ENCODE data around the gene MYBPC3.

Gene MYBPC3

DNA sequence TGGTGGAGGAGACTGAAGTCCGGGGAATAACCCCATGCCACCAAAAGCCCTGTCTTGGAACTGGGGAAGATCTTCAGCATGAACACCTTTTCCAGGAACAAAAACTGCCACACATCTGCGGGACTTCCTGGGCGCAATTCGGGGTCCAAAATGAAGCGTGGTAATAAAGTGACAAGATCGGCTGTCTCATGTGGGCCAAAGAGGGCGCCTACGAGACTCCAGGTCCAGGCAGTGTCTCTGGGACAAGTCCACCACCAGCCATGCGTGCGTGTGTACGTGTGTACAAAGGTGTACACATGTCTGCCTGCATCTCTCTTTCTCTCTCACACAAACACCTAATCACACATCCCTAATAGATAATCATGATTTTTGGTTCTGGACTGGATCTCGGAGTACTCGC is 8.9 kb upstream of the MYBPC3 start:
- H3K9me3 Mint-ChIP-seq = no peaks in the 10 kb centered on the region
- H3K27me3 Mint-ChIP-seq (ENCODE audit: low read depth, poor library complexity) = peaks cover 4% of the 10 kb centered on the region
- H3K27ac Mint-ChIP-seq = peak overlapping the region; percentile 31
- no peaks in the 10 kb centered on the region for H3K36me3 Mint-ChIP-seq (ENCODE audit: low read depth)
- H3K4me1 Mint-ChIP-seq = peaks cover 6% of the 10 kb centered on the region
- H3K4me3 Mint-ChIP-seq = no peak overlapping the region
- TF ChIP-seq, protein P1, sequence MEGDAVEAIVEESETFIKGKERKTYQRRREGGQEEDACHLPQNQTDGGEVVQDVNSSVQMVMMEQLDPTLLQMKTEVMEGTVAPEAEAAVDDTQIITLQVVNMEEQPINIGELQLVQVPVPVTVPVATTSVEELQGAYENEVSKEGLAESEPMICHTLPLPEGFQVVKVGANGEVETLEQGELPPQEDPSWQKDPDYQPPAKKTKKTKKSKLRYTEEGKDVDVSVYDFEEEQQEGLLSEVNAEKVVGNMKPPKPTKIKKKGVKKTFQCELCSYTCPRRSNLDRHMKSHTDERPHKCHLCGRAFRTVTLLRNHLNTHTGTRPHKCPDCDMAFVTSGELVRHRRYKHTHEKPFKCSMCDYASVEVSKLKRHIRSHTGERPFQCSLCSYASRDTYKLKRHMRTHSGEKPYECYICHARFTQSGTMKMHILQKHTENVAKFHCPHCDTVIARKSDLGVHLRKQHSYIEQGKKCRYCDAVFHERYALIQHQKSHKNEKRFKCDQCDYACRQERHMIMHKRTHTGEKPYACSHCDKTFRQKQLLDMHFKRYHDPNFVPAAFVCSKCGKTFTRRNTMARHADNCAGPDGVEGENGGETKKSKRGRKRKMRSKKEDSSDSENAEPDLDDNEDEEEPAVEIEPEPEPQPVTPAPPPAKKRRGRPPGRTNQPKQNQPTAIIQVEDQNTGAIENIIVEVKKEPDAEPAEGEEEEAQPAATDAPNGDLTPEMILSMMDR (IDR thresholded peaks at IDR 0.05) = no peak
- DNase-seq = no peak

DNA sequence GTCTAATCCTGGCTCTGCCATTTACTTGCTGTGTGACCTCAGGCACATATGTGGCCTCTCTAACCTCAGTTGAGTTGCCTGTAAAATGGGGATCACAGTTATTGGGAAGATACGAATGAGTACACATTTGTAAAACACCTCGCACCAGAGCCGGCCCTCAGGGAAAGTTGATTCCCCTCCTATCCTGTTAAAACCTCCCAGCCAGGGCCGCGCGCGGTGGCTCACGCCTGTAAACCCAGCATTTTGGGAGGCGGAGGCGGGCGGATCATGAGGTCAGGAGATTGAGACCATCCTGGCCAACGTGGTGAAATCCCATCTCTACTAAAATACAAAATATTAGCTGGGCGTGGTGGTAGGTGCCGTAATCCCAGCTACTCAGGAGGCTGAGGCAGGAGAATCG is 7.8 kb upstream of the MYBPC3 start:
- DNase-seq = no peak
- Mint-ChIP-seq H3K9me3 (no peaks in the 10 kb centered on the region), H3K27me3 (ENCODE audit: low read depth, poor library complexity) (no peaks in the 10 kb centered on the region), H3K36me3 (ENCODE audit: low read depth) (no peaks in the 10 kb centered on the region), H3K27ac (no peak overlapping the region), H3K4me1 (peaks cover 6% of the 10 kb centered on the region), H3K4me3 (no peak overlapping the region)
- TF ChIP-seq, protein P1 (IDR thresholded peaks at IDR 0.05) = no peak

DNA sequence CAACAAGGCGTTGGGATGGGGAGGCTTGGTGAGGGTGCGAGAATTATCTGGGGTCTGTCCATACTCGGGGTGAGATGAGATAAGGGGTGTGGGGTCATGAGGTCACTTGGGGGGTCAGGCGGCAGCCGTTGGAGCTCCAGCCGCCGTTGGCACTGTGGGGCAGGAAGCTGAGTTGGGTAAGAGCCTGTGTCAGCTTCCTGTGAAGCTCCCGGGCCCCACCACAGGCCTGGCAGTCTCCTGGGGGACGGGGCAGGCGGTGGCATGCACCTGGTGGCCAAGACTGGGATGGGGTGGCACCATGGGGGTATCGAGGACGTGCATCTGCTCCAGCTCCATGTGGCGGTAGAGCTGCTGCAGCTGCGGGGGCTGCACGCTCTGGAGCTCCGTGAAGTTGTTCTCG is 7.1 kb upstream of the MYBPC3 start:
- H3K36me3 Mint-ChIP-seq (ENCODE audit: low read depth) = no peaks in the 10 kb centered on the region
- peaks cover 8% of the 10 kb centered on the region for H3K4me1 Mint-ChIP-seq
- no peak for DNase-seq
- no peak overlapping the region for H3K4me3 Mint-ChIP-seq
- no peak overlapping the region for H3K27ac Mint-ChIP-seq
- TF ChIP-seq, protein P1 (IDR thresholded peaks at IDR 0.05) = no peak
- H3K9me3 Mint-ChIP-seq = no peaks in the 10 kb centered on the region
- H3K27me3 Mint-ChIP-seq (ENCODE audit: low read depth, poor library complexity) = no peaks in the 10 kb centered on the region

DNA sequence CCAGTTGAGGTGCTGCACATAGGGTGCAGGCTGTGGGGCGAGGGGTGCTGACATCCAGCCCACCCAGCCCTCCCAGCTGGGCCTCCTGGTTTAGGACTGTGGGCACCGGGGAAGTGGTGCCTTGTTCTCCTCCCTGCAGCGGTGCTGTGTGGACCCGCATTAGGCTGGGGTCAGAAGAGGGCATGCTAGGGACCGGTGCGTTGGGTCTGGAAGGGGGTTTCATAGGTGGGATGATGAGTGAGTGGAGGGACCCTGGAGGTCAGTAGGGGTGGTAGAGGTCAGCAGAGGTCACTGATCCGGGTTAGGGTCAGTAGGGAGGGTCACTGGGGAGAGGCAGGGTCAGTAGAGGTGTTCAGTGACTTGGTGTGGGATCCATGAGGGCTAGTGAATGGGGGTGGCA is 6.7 kb upstream of the MYBPC3 start:
- H3K9me3 Mint-ChIP-seq = no peaks in the 10 kb centered on the region
- no peak overlapping the region for H3K4me3 Mint-ChIP-seq
- no peaks in the 10 kb centered on the region for H3K36me3 Mint-ChIP-seq (ENCODE audit: low read depth)
- TF ChIP-seq, protein P1 (IDR thresholded peaks at IDR 0.05) = no peak
- H3K27ac Mint-ChIP-seq = no peak overlapping the region
- no peak for DNase-seq
- H3K4me1 Mint-ChIP-seq = peaks cover 11% of the 10 kb centered on the region
- no peaks in the 10 kb centered on the region for H3K27me3 Mint-ChIP-seq (ENCODE audit: low read depth, poor library complexity)

DNA sequence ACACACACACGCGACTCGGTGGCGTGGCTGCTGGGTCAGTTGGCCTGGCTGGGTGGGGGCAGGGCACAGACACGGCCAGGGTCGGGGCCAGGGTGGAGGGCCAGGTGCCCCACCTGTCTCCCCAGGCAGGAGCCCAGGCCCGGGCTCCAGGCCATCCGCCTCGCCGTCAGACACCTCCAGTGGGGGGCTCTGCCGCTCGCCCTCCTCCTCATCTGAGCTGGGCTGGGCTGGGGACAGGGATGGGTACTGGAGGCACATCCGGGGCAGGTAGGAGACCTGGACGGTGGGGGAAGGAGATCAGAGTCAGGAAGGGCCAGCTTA is 6.2 kb upstream of the MYBPC3 start:
- Mint-ChIP-seq H3K27me3 (ENCODE audit: low read depth, poor library complexity) (no peaks in the 10 kb centered on the region), H3K36me3 (ENCODE audit: low read depth) (no peaks in the 10 kb centered on the region), H3K9me3 (no peaks in the 10 kb centered on the region), H3K4me1 (peaks cover 11% of the 10 kb centered on the region), H3K27ac (no peak overlapping the region), H3K4me3 (no peak overlapping the region)
- no peak for DNase-seq
- TF ChIP-seq, protein P1 (IDR thresholded peaks at IDR 0.05) = no peak

DNA sequence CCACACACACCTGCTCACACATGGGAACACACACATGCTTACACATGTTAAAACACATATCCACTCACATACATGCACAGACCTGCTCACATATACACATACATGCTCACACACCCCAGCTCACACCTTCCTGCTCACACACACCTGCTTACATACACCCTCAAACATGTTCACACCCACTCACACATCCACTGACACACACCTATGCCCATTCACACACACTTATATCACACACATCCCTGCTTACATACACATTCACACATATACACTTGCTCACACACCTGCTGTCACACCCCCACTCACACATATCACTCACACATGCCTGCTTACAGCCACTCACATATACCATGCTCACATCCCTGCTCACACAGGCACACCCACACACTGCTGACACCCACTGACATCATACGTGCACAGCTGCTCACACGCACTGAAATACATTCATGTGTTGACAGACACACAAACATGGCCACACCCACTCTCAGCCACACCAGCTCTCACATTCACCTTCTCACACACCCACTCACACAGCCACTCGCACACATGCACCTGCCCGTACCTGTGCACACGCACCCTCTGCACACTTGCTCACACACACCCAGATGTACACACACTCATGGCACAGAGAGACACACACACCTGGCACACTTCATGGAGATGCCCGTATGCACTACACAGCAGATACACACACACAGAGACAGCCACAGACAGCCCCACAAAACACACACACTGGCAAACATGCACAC is 5.7 kb upstream of the MYBPC3 start:
- Mint-ChIP-seq H3K27ac (no peak overlapping the region), H3K27me3 (ENCODE audit: low read depth, poor library complexity) (no peaks in the 10 kb centered on the region), H3K4me1 (peaks cover 11% of the 10 kb centered on the region), H3K4me3 (no peak overlapping the region), H3K9me3 (no peaks in the 10 kb centered on the region), H3K36me3 (ENCODE audit: low read depth) (no peaks in the 10 kb centered on the region)
- TF ChIP-seq, protein P1 (IDR thresholded peaks at IDR 0.05) = no peak
- DNase-seq = no peak

Data from nephron progenitor cell (in vitro differentiated cells).